Measurements from ENCODE around the gene C14orf132.
A peak's percentile ranks its signal among the peaks of the same experiment; 100 is the strongest.

The C14orf132 gene

GRCh38 chr14:96040828-96041371, 1.7 kb downstream of the C14orf132 start:
- DNase-seq = no peak

GRCh38 chr14:96042248-96042930, 3.2 kb downstream of the C14orf132 start:
- no peak for DNase-seq

- no peak for DNase-seq
Measured at GRCh38 chr14:96046630-96047029, 7.5 kb downstream of the C14orf132 start.

- no peak for DNase-seq
Measured at GRCh38 chr14:96047101-96047500, 7.9 kb downstream of the C14orf132 start.

GRCh38 chr14:96049932-96050331, 10.8 kb downstream of the C14orf132 start:
- no peak for DNase-seq

- no peak for DNase-seq
Measured at GRCh38 chr14:96050482-96050881, 11.3 kb downstream of the C14orf132 start.

- DNase-seq = no peak
Measured at GRCh38 chr14:96051231-96051630, 12.1 kb downstream of the C14orf132 start.

- DNase-seq = peak; percentile 22
Measured at GRCh38 chr14:96051642-96052540, 12.7 kb downstream of the C14orf132 start.

- no peak for DNase-seq
Measured at GRCh38 chr14:96052541-96053247, 13.5 kb downstream of the C14orf132 start.

- DNase-seq = no peak
Measured at GRCh38 chr14:96053248-96053599, 14.1 kb downstream of the C14orf132 start.

- DNase-seq = peak; percentile 90
Measured at GRCh38 chr14:96053600-96054381, 14.6 kb downstream of the C14orf132 start.

GRCh38 chr14:96054661-96055060, 15.5 kb downstream of the C14orf132 start:
- no peak for DNase-seq

GRCh38 chr14:96055065-96055752, 16.0 kb downstream of the C14orf132 start:
- no peak for DNase-seq

GRCh38 chr14:96055753-96056508, 16.8 kb downstream of the C14orf132 start:
- DNase-seq = no peak

- DNase-seq = no peak
Measured at GRCh38 chr14:96056509-96057422, 17.6 kb downstream of the C14orf132 start.

GRCh38 chr14:96057738-96058137, 18.6 kb downstream of the C14orf132 start:
- DNase-seq = no peak

GRCh38 chr14:96058576-96059200, 19.5 kb downstream of the C14orf132 start:
- DNase-seq = no peak

- DNase-seq = no peak
Measured at GRCh38 chr14:96059519-96060135, 20.5 kb downstream of the C14orf132 start.

All from NCI-H1694 treated with DMSO at 0.1 percent for 48 hours (cell line).